ENCODE data around the gene MEOX1. TPM values are rescaled to one million over a fixed set of nuclear protein-coding genes. Genes with fewer than 3 reads are reported as not detected.

Gene MEOX1
- not detected in 2 replicates for total RNA-seq (2021)
- long read RNA-seq = 0 reads

GRCh38 chr17:43661699-43662412, at the start of gene MEOX1:
Gene MEOX1 (minus strand): TSS chr17:43661922. CDS start chr17:43661534, 388 bp downstream.
- no peak within 1 kb of the TSS for H3K9ac ChIP-seq (ENCODE audit: extremely low read depth, insufficient read length, low read length)
- no peak within 1 kb of the TSS for H2AK5ac ChIP-seq (ENCODE audit: insufficient read length, low read length)
- H3K27me3 ChIP-seq (ENCODE audit: insufficient read depth, low read length) = no peaks in the 10 kb centered on the region
- peaks cover 27 to 55% of the 10 kb centered on the region in 2 experiments for H3K4me1 Mint-ChIP-seq
- no peak within 1 kb of the TSS for H3K56ac ChIP-seq (ENCODE audit: insufficient read length, low read depth, low read length)
- H3K36me3 Mint-ChIP-seq (ENCODE audit: insufficient read depth in 1 of 3, low read depth in 3 of 3) = no peaks in the 10 kb centered on the region; a peak in 1 of 7 replicates
- H2BK120ac ChIP-seq (ENCODE audit: low read depth, low read length, poor library complexity, severe bottlenecking) = no peak within 1 kb of the TSS
- no peak for TF ChIP-seq CTCF (conservative IDR thresholded peaks at IDR 0.05)
- H3K18ac ChIP-seq (ENCODE audit: insufficient read length, low read depth, low read length) = no peak within 1 kb of the TSS
- no peak within 1 kb of the TSS for H3K23ac ChIP-seq (ENCODE audit: insufficient read length, low read depth, low read length)
- no peaks in the 10 kb centered on the region for H4K20me1 ChIP-seq (ENCODE audit: control insufficient read depth, insufficient read depth, insufficient read length)
- no peak within 1 kb of the TSS for H3K14ac ChIP-seq (ENCODE audit: insufficient read depth, low read length)
- H3K27me3 Mint-ChIP-seq (ENCODE audit: low read depth) = peaks cover 4% of the 10 kb centered on the region; the same call in 1 of the 2 replicates
- H3K4me3 Mint-ChIP-seq = peak within 1 kb of the TSS in 1 of 2 experiments; percentile 12; a peak in 1 of 5 replicates
- H2AFZ ChIP-seq (ENCODE audit: low read length) = no peak within 1 kb of the TSS
- H4K91ac ChIP-seq (ENCODE audit: insufficient read length, low read depth, low read length) = no peak within 1 kb of the TSS
- H3K4ac ChIP-seq (ENCODE audit: low read depth, low read length) = no peak within 1 kb of the TSS
- no peak within 1 kb of the TSS for H2BK12ac ChIP-seq (ENCODE audit: insufficient read length, low read depth, low read length)
- H3K9me3 Mint-ChIP-seq = peaks cover 0 to 3% of the 10 kb centered on the region in 2 experiments; a peak in 1 of 5 replicates
- H2BK5ac ChIP-seq (ENCODE audit: insufficient read length, low read length) = no peak within 1 kb of the TSS
- H4K5ac ChIP-seq (ENCODE audit: insufficient read length, low read depth, low read length) = no peak within 1 kb of the TSS
- no peaks in the 10 kb centered on the region for H3K9me3 ChIP-seq (ENCODE audit: control insufficient read depth, low read depth, low read length)
- H3K79me1 ChIP-seq (ENCODE audit: insufficient read depth, low read depth, low read length, poor library complexity, severe bottlenecking) = no peaks in the 10 kb centered on the region
- no peak for DNase-seq
- no peaks in the 10 kb centered on the region for H3K23me2 ChIP-seq (ENCODE audit: insufficient read length, low read depth, low read length, poor library complexity, severe bottlenecking)
- no peak within 1 kb of the TSS for H3K27ac ChIP-seq (ENCODE audit: insufficient read length, low read depth, low read length)
- H3K27ac Mint-ChIP-seq = peak within 1 kb of the TSS in 2 of 3 experiments; percentile 3 to 7; a peak in 2 of 7 replicates
- no peak within 1 kb of the TSS for H2BK15ac ChIP-seq (ENCODE audit: low read depth, low read length)
- no peak within 1 kb of the TSS for H2BK20ac ChIP-seq (ENCODE audit: low read depth, low read length, poor library complexity, severe bottlenecking)
- no peak within 1 kb of the TSS for H3K4me2 ChIP-seq (ENCODE audit: insufficient read depth, insufficient read length, low read length)
- no peaks in the 10 kb centered on the region for H3K79me2 ChIP-seq (ENCODE audit: insufficient read depth, low read length)
- H4K8ac ChIP-seq (replicated peaks; ENCODE audit: insufficient read length, low read depth, low read length) = no peak within 1 kb of the TSS
- H3T11ph ChIP-seq (ENCODE audit: low read length) = no peak within 1 kb of the TSS
- peaks cover 2% of the 10 kb centered on the region; the same call in 1 of the 2 replicates for H3K4me1 ChIP-seq (ENCODE audit: insufficient read depth, low read length)
- no CpG with 5 or more reads among the region's 8 CpGs for WGBS (ENCODE audit: extremely low coverage, insufficient read length, low lambda C conversion rate)
